Measurements from ENCODE around the gene TSPAN12. TPM values are rescaled to one million over a fixed set of nuclear protein-coding genes. Genes with fewer than 3 reads are reported as not detected.

The TSPAN12 gene
- polyA plus RNA-seq, 1 donor from 2014 or later, result 2.2 TPM

- H2AFZ ChIP-seq (ENCODE audit: low read depth, low read length), result no peak overlapping the region
- no peaks in the 10 kb centered on the region for H3K9me2 ChIP-seq (ENCODE audit: insufficient read depth, low read length)
- no peaks in the 10 kb centered on the region for H3F3A ChIP-seq (ENCODE audit: insufficient read depth, low read length, poor library complexity, severe bottlenecking)
- H3K27ac ChIP-seq (ENCODE audit: low read length), result no peak overlapping the region
- TF ChIP-seq REST (IDR thresholded peaks at IDR 0.05; ENCODE audit: borderline replicate concordance), result no peak
- no peak for TF ChIP-seq MXI1 (conservative IDR thresholded peaks at IDR 0.05; ENCODE audit: poor library complexity, severe bottlenecking)
- TF ChIP-seq EZH2 (IDR thresholded peaks at IDR 0.05; ENCODE audit: borderline replicate concordance, insufficient read depth, low read length, poor library complexity, severe bottlenecking), result no peak
- TF ChIP-seq SMC3 (conservative IDR thresholded peaks at IDR 0.05; ENCODE audit: poor library complexity), result no peak
- no peak for TF ChIP-seq RAD21 (conservative IDR thresholded peaks at IDR 0.05)
- no peak for TF ChIP-seq EP300 (conservative IDR thresholded peaks at IDR 0.05; ENCODE audit: poor library complexity, severe bottlenecking)
- TF ChIP-seq POLR2AphosphoS5 (IDR thresholded peaks at IDR 0.05), result no peak
- TF ChIP-seq CTCF (IDR thresholded peaks at IDR 0.05; ENCODE audit: poor library complexity, severe bottlenecking), result no peak
- H3K4me3 ChIP-seq (ENCODE audit: low read length), result no peak overlapping the region
- no peaks in the 10 kb centered on the region for H3K9me3 ChIP-seq (ENCODE audit: low read length)
- H3K9ac ChIP-seq (ENCODE audit: low read length), result no peak overlapping the region
- H3K4me2 ChIP-seq (ENCODE audit: low read length), result no peak overlapping the region
- no peaks in the 10 kb centered on the region for H3K27me3 ChIP-seq (ENCODE audit: insufficient read depth, low read depth, low read length)
- no peaks in the 10 kb centered on the region for H4K20me1 ChIP-seq (ENCODE audit: insufficient read depth)
- no peaks in the 10 kb centered on the region for H3K36me3 ChIP-seq (ENCODE audit: insufficient read depth, low read length)
- no peaks in the 10 kb centered on the region for H3K79me2 ChIP-seq (replicated peaks; ENCODE audit: insufficient read depth, low read length)
Measured at GRCh38 chr7:120799813-120800475, 58.0 kb downstream of the TSPAN12 start.

GRCh38 chr7:120799147-120799546 is 58.8 kb downstream of the TSPAN12 start:
- Histone ChIP-seq H3K27me3 (ENCODE audit: insufficient read depth, low read depth, low read length) (no peaks in the 10 kb centered on the region), H3K4me2 (ENCODE audit: low read length) (no peak overlapping the region), H3K79me2 (replicated peaks; ENCODE audit: insufficient read depth, low read length) (no peaks in the 10 kb centered on the region), H2AFZ (ENCODE audit: low read depth, low read length) (no peak overlapping the region), H3F3A (ENCODE audit: insufficient read depth, low read length, poor library complexity, severe bottlenecking) (no peaks in the 10 kb centered on the region), H4K20me1 (ENCODE audit: insufficient read depth) (no peaks in the 10 kb centered on the region), H3K9me2 (ENCODE audit: insufficient read depth, low read length) (no peaks in the 10 kb centered on the region), H3K4me3 (ENCODE audit: low read length) (no peak overlapping the region), H3K9me3 (ENCODE audit: low read length) (no peaks in the 10 kb centered on the region), H3K36me3 (ENCODE audit: insufficient read depth, low read length) (no peaks in the 10 kb centered on the region), H3K27ac (ENCODE audit: low read length) (no peak overlapping the region), H3K9ac (ENCODE audit: low read length) (no peak overlapping the region)
- TF ChIP-seq RAD21 (conservative IDR thresholded peaks at IDR 0.05), result no peak
